Measurements from ENCODE around the gene LNPEP. TPM values are rescaled to one million over a fixed set of nuclear protein-coding genes. Genes with fewer than 3 reads are reported as not detected.
"Not testable (repeated sequence)": the region's sequence is repeated elsewhere in the genome, so short reads cannot be mapped to it uniquely, and the experiment has no call there.

Gene LNPEP
- total RNA-seq, 1 experiment from 2014 or later, result 37.6 TPM

GRCh38 chr5:96928931-96929708, 6.8 kb upstream of the LNPEP start:
- no peak for DNase-seq (ENCODE audit: low read depth)

- DNase-seq (ENCODE audit: low read depth), result peak; percentile 42
These were observed 5.8 kb upstream of the LNPEP start for GRCh38 chr5:96930058-96930457.

GRCh38 chr5:96930589-96930988, 5.3 kb upstream of the LNPEP start:
- no peak for DNase-seq (ENCODE audit: low read depth)

GRCh38 chr5:96931037-96931436, 4.8 kb upstream of the LNPEP start:
- DNase-seq (ENCODE audit: low read depth), result not testable (repeated sequence)

GRCh38 chr5:96931605-96932004, 4.3 kb upstream of the LNPEP start:
- no peak for DNase-seq (ENCODE audit: low read depth)

- no peak for DNase-seq (ENCODE audit: low read depth)
These were observed 3.9 kb upstream of the LNPEP start for GRCh38 chr5:96932026-96932425.

- peak; percentile 56 for DNase-seq (ENCODE audit: low read depth)
These were observed 1.8 kb upstream of the LNPEP start for GRCh38 chr5:96933764-96934707.

GRCh38 chr5:96934708-96935558, 947 bp upstream of the LNPEP start:
- peak; percentile 95 for DNase-seq (ENCODE audit: low read depth)

- DNase-seq (ENCODE audit: low read depth), result peak; percentile 51
These were observed 796 bp downstream of the LNPEP start for GRCh38 chr5:96936431-96937320.

- peak; percentile 39 for DNase-seq (ENCODE audit: low read depth)
These were observed 4.7 kb downstream of the LNPEP start for GRCh38 chr5:96940586-96940985.

- no peak for DNase-seq (ENCODE audit: low read depth)
These were observed 5.3 kb downstream of the LNPEP start for GRCh38 chr5:96941140-96941539.

- DNase-seq (ENCODE audit: low read depth), result no peak
These were observed 6.2 kb downstream of the LNPEP start for GRCh38 chr5:96942078-96942477.

GRCh38 chr5:96942911-96943310, 7.0 kb downstream of the LNPEP start:
- DNase-seq (ENCODE audit: low read depth), result peak; percentile 61

GRCh38 chr5:96943799-96944198, 7.9 kb downstream of the LNPEP start:
- DNase-seq (ENCODE audit: low read depth), result no peak

- DNase-seq (ENCODE audit: low read depth), result no peak
These were observed 9.4 kb downstream of the LNPEP start for GRCh38 chr5:96945144-96945897.

GRCh38 chr5:96946381-96946780, 10.5 kb downstream of the LNPEP start:
- no peak for DNase-seq (ENCODE audit: low read depth)

GRCh38 chr5:96952118-96952750, 16.4 kb downstream of the LNPEP start:
- DNase-seq (ENCODE audit: low read depth), result no peak

GRCh38 chr5:96952974-96953730, 17.3 kb downstream of the LNPEP start:
- no peak for DNase-seq (ENCODE audit: low read depth)
